Left cardiac atrium (tissue), 4 donors: ENCODE results near the gene TLN1. TPM values are rescaled to one million over a fixed set of nuclear protein-coding genes. Genes with fewer than 3 reads are reported as not detected.

Experiments used
- ATAC-seq, 2 donors: fragments of 200-7000 bp; cut with Tn5 transposase; one replicate each; pipeline ENCODE4 v1.9.1; 2020; ENCODE audit warnings: mild to moderate bottlenecking in 2 of 2, moderate library complexity in 2 of 2
- DNase-seq: peaks from one replicate; pipeline ENCODE4 v3.0.0-alpha.2; 2020
- intact Hi-C, 2 donors: fragments of 100-400 bp; cut with DNase I; formaldehyde crosslinking; loops; one replicate each; pipeline versions ENCODE4 v1.14.1 to v1.15.1; 2022 to 2023
- long read RNA-seq: library from polyadenylated mRNA; unstranded; transcript quantifications from one replicate; pipeline ENCODE4 v2.0.0, GENCODE V29; 2021
- total RNA-seq, 2 donors: library from RNA; stranded (reverse); fragmentation: NEBNext Ultra II Directional; extraction: Animal tissue kit (Norgen Biotek cat#: 25700); gene quantifications; one replicate each; pipeline ENCODE4 v1.2.1, GENCODE V29; 2021
- donor health status: DM: no; HTN: yes; CAD: no.
- donor health status: DM: no; HTN: yes; CAD: no; lungs with severe emphysema.
- donor health status: DM: yes; HTN: yes; CAD: no.
- donor health status: Dilated cardiomyopathy.

The TLN1 gene, protein sequence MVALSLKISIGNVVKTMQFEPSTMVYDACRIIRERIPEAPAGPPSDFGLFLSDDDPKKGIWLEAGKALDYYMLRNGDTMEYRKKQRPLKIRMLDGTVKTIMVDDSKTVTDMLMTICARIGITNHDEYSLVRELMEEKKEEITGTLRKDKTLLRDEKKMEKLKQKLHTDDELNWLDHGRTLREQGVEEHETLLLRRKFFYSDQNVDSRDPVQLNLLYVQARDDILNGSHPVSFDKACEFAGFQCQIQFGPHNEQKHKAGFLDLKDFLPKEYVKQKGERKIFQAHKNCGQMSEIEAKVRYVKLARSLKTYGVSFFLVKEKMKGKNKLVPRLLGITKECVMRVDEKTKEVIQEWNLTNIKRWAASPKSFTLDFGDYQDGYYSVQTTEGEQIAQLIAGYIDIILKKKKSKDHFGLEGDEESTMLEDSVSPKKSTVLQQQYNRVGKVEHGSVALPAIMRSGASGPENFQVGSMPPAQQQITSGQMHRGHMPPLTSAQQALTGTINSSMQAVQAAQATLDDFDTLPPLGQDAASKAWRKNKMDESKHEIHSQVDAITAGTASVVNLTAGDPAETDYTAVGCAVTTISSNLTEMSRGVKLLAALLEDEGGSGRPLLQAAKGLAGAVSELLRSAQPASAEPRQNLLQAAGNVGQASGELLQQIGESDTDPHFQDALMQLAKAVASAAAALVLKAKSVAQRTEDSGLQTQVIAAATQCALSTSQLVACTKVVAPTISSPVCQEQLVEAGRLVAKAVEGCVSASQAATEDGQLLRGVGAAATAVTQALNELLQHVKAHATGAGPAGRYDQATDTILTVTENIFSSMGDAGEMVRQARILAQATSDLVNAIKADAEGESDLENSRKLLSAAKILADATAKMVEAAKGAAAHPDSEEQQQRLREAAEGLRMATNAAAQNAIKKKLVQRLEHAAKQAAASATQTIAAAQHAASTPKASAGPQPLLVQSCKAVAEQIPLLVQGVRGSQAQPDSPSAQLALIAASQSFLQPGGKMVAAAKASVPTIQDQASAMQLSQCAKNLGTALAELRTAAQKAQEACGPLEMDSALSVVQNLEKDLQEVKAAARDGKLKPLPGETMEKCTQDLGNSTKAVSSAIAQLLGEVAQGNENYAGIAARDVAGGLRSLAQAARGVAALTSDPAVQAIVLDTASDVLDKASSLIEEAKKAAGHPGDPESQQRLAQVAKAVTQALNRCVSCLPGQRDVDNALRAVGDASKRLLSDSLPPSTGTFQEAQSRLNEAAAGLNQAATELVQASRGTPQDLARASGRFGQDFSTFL (N-terminal part only)
- 100 to 1,000 TPM; 301 to 324 TPM for total RNA-seq
- long read RNA-seq, partial matches to known transcripts, result 41 of 45 reads
- long read RNA-seq, other reads (novel, unspliced or antisense), result 4 of 45 reads

DNA sequence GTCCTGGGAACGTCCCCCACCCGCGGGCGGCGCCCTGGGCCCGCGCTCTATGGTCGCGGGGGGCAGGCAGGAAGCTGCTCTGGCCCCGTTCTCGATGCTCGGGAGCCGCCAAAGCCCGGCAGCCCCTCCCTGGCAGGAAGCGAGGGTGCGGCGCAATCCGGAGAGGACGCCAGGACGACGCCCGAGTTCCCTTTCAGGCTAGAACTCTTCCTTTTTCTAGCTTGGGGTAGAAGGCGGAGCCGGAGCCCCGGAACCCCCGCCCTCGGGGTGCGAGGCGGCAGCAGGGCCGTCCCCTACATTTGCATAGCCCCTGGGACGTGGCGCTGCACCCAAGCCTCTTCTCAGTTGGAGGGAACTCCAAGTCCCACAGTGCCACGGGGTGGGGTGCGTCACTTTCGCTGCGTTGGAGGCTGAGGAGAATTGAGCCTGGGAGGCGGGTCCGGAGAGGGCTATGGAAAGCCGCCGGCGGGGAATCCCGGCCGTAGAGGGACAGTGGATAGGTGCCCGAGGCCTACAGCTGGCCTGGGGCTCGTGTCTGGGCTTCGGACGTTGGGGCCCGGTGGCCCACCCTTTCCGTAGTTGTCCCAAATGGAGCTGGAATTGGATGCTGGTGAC, at the start of gene TLN1, which contains the start of gene CREB3:
Gene TLN1, minus strand, starts transcription at position 11 of the 615 bp plus-strand sequence. CDS start 6,501 bp downstream, outside the sequence.
Gene CREB3, plus strand, starts transcription at position 482 of the 615 bp plus-strand sequence. Its CDS starts 107 bp downstream, at position 589.
- intact Hi-C loops, result no loop called here
- ATAC-seq, result peak; percentile 89 to 91
- DNase-seq, result peak; percentile 98

GRCh38 chr9:35781066-35781465, 49.1 kb upstream of the TLN1 start:
- DNase-seq, result no peak
- ATAC-seq, result no peak
- intact Hi-C loops, result no loop called here

DNA sequence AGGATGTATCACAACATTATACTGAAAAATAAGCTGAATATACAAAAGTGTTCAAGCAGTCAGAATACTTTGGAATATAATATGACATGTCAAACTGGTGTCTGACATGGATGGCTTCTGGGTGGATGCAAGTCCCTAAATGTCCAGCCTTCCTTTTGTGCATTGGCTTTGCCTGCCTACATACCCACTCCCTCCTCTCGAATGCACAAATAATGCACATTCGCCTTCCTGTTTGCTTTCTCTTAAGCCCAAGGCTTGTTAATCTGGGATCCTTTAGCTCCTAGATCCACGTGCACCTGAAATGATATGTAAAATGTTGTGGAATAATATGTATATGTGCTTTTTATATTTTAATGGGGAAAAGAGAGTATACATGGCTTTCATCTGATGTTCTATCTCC, 46.5 kb upstream of the TLN1 start:
- intact Hi-C loops, result no loop called here
- DNase-seq, result no peak
- ATAC-seq, result no peak

DNA sequence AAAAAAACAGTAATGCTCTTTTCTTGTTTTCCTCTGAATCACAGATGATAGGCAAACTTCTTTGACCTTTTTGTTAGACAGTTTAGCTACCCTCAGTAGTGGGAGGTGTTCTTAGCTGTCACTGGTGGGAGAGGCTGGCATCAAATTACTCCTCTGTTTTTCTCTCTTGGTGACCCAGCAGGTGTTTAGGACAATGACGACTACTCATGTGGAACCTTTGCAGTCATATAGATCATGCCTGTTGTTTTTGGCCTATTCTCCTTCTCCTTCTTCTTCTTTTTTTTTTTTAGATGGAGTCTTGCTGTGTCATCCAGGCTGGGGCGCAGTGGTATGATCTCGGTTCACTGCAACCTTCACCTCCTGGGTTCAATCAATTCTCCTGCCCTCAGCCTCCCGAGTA, 44.0 kb upstream of the TLN1 start:
- intact Hi-C loops, result no loop called here

DNA sequence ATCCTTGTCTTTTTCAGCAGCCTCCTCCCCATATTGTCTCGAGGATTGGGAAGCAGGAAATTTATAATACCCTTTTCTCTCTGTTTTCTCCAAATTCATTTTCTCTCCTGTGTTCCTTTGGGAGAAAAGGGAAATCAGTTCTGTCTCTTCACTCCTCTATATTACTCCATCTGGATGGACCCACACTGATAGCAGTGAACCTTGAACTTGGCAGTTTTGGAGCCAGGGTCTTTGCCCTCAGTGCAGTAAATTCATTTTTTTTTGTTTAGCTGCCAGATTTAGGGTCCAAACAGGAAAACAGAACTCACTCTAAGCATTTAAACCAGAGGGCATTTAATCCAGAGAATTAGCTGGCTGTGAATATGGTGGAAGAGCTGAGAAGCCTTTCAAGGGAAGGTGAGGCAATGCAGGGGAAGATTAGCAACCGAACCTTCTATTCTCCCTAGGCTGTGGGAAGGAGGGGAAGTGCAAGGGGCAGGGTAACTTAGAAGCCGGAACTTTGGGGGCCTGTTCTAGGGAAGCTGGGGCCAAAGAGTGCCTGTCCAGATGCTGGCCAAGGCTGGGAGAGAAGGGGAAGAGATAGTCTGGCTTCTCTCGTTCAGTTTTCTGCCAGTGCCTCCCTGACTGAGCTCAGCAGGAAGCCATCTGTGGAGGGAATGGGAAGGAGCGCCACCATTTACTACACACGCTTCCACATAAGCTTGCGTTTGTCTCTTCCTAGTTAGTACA, 43.1 kb upstream of the TLN1 start:
- ATAC-seq (peak; percentile 67 to 75), DNase-seq (no peak)
- intact Hi-C loops, result no loop called here

More for the DNA sequence above, 44.0 kb upstream of the TLN1 start:
- no peak for ATAC-seq
- no peak for DNase-seq

- intact Hi-C loops, result no loop called here
- no peak for ATAC-seq
- DNase-seq, result no peak
These were observed 39.9 kb upstream of the TLN1 start for GRCh38 chr9:35771943-35772342.

GRCh38 chr9:35771534-35771933, 39.5 kb upstream of the TLN1 start:
- peak in 1 of 2 donors; percentile 17 for ATAC-seq
- intact Hi-C loops, result no loop called here
- DNase-seq, result no peak

GRCh38 chr9:35771075-35771433, 39.1 kb upstream of the TLN1 start:
- ATAC-seq (peak; percentile 84 to 87), DNase-seq (peak; percentile 66)
- intact Hi-C loops, result no loop called here

DNA sequence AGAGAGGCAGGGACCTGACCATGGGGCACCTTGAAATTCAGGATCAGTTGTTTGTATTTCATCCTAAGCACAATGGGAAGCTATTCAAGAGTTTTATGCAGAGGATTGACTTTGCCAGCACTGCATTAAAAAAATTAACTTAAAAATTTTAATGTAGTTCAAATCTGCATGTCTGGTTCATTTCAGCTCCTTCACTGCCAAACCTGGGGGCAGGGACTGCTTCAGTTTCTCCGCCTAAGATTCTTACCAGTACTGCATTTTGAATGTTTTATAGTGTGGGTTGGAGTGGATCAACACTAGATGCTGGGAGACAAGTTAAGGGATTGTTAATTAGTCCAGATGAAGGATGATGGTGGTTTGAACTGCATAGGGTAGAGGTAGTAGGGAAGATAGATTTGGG, 37.8 kb upstream of the TLN1 start:
- intact Hi-C loops, result no loop called here
- DNase-seq, result no peak
- no peak for ATAC-seq

- intact Hi-C loops, result no loop called here
- ATAC-seq (no peak), DNase-seq (no peak)
These were observed 35.5 kb upstream of the TLN1 start for GRCh38 chr9:35767458-35767857.

DNA sequence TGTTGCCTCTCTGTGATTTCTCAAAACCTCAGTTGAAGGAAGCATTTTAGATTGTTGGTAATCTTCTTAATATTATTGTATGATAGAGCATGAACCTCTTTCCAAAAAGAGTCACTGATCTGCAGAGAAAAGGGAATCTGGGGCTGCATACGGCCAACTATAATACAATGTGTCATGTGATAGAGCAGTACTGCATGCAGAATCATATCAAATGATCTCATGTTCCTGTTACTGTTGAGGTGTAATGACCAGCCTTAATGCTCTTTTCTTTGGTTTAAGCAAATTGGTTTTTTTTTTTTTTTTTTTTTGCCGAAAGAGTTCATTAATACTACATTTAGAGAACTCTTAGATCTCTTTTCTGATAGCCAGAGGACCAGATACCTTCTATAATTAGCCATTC, 35.0 kb upstream of the TLN1 start:
- ATAC-seq, result no peak

GRCh38 chr9:35763803-35764202, 31.8 kb upstream of the TLN1 start:
- ATAC-seq (no peak), DNase-seq (no peak)
- intact Hi-C loops, result no loop called here

More for the DNA sequence above, 35.0 kb upstream of the TLN1 start:
- DNase-seq, result no peak
- intact Hi-C loops, result no loop called here

DNA sequence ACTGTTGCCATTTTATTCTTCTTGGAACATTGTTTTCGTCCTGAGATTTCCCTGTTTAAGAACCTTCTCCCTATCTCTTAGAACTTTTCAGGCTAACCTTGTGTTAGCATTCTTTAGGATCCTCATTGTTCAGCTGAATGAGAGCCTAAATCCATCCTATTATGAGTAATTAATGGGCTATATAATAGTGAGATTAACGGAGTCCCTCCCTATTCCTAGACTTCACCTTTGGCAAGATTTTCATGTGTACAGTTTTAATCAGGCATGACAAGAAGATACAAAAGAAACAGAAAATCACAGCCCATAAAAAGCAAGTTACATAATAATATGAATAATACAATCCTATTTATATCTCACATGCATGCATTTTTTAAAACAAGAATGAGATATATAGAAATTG, 31.2 kb upstream of the TLN1 start:
- intact Hi-C loops, result no loop called here
- ATAC-seq (no peak), DNase-seq (no peak)

DNA sequence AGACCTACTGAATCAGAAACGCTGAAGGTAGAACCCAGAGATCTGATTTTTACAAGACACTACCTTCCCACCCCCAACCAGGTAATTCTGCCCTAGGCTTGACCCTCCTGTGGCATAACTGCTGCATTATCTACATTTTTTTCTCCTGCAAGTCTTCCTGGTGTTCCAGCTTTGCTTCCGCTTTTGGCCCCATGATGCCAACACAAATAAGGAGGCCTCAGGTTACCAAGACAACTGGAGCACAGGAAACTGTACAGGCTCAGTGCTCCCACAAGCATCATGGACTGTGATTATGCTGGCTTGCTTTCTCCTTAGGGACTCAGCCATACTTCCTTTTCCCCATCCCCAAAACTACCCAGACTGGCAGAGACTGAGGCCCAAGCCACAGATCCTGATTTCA, 28.7 kb upstream of the TLN1 start:
- intact Hi-C loops, result no loop called here
- ATAC-seq (peak in 1 of 2 donors; percentile 11), DNase-seq (peak; percentile 49)

GRCh38 chr9:35759795-35760194, 27.8 kb upstream of the TLN1 start:
- ATAC-seq (no peak), DNase-seq (no peak)
- intact Hi-C loops, result no loop called here

- no peak for DNase-seq
- intact Hi-C loops, result no loop called here
- ATAC-seq, result no peak
These were observed 26.6 kb upstream of the TLN1 start for GRCh38 chr9:35758475-35759050.

- intact Hi-C loops, result no loop called here
- DNase-seq (no peak), ATAC-seq (no peak)
These were observed 25.9 kb upstream of the TLN1 start for GRCh38 chr9:35757892-35758275.
